NCI-H748 treated with DMSO at 0.1 percent for 48 hours (cell line): Measurements from ENCODE around the gene IRF4.

Experiments
- DNase-seq: peaks from one replicate; lab custom pipeline; 2025; lab: John Stamatoyannopoulos, UW

IRF4 gene

DNA sequence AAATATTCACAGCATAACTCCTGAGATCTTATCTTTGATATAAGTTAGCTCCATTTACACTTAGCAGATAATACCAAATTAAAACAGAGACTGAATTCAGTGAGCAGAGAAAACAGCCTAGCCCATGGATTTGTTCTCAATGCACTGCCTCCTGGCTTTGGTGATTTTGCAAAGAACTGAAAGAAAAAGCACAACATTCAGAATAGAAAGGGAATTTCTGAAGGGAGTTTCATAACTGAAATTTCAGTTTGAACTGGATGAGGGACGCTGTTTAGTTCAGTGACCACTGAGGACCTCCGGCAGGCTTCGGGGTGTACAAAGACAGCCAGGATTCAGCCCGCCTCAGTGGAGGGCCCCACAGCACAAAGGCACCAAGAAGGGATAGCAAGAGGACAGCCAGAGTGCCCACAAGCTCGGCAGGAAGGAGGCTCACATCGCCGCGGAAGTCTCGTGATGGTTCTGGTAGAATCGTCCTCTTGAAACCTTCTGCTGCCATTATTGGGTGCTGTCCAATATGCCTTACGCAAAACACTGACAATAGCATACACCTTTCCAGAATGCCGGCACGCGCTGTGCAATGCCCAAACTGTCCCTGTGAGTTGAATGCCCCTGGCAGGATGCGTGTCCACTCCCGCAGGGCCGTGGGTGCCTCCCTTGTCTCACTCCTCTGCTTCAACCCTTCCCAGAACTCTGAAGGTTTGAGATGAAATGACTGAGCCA lies 9.7 kb upstream of the IRF4 start:
- no peak for DNase-seq

DNA sequence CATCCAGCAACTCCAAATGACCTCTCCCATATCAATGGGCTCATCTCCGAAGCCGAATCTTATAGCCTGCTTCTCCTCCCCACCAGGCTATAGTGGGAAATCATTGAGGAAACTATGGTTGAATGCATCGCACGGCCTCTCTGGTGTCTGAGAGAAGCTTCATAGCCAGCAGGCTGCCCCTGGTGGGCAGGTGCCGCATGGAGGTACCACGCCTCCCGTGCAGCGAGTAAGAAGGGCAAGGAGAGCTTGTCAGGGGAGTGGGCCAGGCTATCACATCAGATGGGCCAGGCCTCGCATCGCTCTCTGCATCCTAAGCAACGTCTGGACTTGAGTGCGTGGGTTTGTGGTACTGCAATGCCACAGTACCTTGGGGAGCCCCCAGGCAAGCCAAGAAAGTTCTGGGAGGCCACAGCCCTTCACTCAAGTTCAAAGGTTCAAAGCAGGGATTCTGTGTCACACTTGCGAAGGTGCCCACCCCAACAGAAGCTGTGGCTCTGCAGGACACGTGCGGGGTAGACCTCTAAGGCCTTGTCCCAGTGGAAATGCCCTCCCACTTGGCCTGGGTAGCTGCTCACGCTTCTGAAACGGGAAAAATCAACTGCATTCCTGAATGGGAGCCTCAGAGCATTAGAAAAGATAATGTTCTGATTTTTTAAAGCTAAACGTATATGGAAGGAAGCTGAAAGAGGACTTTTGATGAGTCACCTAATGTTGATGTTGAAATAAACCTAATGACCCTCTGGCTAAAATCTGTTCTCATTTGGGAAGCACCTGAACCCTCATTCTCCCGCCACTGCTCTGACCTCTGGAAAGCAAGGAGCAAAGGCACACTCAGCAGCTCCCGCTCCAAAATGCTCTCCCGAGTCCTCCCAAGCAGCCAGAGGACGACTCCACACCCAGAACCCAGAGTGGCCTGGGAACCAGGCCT lies 8.4 kb upstream of the IRF4 start:
- no peak for DNase-seq

DNA sequence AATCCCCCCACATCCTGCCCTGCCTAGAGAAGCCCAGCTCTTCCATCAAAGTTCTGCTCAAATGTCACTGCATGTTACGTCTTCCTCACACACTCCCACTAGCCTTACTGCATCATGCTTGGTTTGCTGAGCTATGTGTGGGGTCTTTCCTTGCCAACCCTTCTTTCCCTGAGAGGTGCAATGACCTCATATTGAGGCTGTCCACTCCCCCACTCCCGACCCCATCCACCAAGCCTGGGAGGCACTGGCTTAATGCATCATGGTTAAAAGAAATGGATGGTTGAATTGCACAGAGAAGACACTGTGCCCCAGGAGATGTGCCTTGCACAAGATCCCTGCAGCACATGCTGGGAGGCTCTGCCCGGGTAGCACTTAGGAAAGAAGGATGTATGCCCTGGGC lies 7.7 kb upstream of the IRF4 start:
- DNase-seq = no peak

DNA sequence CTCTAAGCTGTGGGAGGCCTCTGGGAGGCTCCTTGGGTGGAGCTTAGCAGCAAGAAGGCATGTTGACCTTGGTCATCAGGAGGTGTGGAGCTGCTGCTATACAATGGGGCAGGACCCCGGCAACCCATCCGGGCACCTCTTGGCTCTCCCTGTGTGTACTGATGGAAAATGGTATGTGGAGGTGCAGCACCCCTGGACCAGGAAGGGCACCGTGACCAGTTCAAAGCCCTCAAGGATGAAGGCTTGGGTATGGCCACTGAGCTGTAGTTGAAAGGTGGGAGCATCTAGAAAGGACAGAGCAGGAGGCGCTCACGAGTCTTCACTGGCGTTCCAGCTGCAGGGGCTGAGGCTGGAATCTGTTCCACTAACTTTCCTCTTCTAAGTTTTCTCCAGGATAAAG lies 6.7 kb upstream of the IRF4 start:
- DNase-seq = no peak

DNA sequence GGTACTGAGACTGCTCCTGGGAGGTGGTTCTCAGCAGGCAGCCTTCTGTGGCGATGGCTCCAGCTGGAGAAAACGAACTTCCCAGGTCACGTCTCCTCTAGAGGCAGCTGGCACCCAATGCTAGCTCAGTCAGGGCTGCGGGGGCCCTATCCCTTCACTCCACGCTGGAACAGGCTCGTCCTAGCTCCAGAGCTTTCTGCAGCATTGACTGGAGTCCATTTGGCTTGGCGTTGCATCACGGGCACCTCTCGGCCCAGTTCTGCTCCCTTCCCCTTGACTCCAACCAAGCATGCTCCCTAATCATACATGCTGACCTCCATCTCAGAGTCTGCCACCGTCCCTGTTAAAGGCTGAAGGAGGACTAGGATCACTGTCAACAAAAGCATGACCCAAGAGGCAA lies 5.9 kb upstream of the IRF4 start:
- no peak for DNase-seq

DNA sequence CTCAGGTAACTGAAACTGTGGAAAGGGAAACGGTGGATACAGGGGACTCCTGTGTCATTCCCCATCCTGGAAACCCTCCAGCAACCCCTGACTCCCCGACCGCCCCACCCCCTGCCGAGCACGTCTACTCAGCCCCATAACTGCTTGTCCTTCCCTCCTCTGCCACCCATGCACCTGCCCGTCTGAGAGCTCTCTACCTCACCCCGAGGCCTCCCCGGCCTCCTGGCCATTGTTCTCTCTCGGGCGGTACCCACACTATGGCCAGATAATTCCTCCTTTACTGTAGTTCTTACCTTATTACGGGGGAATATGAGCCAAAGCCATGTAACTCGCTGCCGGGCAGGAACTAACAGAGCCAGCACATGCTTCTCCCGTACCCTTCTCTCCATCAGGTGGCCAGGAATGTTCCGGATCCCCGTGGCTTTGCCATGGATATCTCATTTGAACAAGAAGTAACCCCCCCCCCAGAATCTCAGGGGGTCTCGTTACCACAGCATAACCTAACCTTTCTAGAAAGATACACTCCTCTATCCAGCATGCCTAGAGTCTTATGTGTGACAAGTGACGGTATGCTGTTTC lies 4.8 kb upstream of the IRF4 start:
- no peak for DNase-seq

DNA sequence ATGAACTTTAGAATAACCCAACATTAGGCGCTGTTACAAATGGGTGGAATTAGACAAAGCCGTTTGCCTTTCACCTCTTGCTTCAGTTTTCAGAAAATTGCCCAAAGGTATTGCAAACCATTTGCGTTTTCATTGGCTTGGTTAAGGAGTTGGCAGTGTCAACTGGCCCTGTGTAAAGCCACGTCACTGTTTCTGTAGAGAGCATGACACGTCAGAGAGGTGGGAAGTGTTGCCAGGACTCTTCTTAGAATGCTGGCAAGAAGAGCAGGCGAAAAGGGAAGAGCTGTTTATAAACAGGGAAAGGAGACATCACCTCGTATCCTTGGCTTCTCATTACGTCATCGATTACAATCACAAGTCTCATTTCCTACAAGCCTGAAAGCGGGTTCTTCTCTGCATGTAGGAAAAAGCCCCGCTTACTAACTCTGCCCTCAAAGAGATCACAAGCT lies 4.2 kb upstream of the IRF4 start:
- DNase-seq = no peak

DNA sequence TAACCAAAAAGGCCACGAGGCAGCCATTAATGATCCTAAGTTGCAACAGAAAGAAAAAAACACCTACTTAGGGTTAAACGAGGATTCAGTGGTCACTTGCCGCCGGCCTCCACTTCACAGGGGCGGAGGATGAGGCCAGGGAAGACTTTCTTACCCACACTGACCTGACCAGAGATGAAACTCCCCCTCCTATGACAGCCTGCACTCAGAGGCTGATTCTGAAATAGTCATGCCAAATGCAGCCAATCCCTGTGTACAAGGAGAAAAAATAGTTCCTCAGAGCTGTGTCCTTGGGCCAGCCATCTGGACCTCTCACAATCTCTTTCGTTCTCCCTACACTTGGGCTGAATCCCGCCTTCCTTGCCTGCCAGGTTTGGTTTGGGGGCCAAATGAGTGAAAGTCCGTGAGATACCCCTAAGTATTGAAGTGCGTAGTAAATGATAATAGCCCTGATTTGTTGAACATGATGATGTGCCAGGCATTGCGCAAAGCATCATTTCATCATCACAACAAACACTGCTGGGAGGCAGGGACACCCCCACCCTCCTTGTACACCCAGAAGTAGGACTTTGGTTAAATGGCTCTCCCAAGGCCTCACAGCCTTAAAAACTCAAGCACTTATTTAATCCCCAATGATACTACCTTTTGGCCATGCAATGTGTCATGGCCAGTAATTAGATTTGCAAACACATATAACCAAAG lies 3.2 kb upstream of the IRF4 start:
- no peak for DNase-seq

DNA sequence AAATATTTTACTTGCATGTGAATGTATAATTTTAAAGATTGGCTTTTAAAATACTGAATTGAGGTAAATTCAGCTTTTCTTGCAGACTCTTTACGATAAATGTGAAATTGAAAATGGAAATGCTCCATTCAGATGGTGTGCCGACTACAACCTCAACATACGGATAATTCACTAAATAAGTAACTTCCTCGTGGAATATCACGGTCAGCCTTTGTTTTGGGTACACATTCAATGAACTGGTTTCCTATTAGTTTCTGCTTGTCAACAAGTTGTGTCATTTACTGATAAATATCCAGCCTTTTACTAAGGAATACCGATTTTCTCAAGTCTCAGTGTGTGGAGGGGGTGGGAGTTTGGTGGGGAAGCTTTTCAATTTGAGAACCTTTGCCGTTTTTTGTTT lies 2.4 kb upstream of the IRF4 start:
- DNase-seq = no peak

DNA sequence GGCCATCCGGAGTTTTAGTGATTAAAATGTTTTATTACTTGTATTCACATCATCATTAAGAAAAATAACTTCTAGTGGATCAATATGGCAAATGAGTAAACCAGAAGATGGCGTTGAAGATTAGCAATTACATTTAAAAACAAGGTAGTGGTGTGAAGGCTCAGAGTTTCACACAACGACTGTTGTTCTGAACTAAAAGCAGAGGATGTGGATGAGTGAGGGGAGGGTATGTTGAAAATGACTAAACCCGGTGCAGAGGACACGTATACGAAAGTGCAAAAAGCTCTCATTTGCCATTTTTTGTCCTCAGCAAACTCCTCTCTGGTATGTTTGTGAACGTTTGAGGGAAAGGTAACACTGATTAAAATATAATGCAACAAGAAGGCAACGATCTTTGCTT lies 1.9 kb upstream of the IRF4 start:
- DNase-seq = no peak

DNA sequence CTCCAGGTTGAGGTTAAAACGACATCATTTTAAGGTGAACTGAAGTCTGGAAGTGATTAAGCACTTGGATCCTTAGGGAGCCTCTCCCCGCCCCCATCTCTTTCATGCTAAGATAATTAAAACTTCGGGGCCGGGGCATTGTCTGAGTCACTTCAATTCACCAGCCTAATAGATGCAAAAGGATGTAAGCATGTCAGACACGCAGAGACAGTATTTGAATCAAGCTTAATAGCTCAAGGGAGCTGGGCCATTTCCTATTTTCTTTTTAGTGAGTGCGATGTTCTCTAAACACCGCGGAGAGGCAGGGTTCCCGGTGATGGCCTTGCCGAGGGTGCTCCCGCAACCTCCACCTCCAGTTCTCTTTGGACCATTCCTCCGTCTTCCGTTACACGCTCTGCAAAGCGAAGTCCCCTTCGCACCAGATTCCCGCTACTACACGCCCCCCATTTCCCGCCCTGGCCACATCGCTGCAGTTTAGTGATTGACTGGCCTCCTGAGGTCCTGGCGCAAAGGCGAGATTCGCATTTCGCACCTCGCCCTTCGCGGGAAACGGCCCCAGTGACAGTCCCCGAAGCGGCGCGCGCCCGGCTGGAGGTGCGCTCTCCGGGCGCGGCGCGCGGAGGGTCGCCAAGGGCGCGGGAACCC lies 516 bp upstream of the IRF4 start:
- DNase-seq = no peak

DNA sequence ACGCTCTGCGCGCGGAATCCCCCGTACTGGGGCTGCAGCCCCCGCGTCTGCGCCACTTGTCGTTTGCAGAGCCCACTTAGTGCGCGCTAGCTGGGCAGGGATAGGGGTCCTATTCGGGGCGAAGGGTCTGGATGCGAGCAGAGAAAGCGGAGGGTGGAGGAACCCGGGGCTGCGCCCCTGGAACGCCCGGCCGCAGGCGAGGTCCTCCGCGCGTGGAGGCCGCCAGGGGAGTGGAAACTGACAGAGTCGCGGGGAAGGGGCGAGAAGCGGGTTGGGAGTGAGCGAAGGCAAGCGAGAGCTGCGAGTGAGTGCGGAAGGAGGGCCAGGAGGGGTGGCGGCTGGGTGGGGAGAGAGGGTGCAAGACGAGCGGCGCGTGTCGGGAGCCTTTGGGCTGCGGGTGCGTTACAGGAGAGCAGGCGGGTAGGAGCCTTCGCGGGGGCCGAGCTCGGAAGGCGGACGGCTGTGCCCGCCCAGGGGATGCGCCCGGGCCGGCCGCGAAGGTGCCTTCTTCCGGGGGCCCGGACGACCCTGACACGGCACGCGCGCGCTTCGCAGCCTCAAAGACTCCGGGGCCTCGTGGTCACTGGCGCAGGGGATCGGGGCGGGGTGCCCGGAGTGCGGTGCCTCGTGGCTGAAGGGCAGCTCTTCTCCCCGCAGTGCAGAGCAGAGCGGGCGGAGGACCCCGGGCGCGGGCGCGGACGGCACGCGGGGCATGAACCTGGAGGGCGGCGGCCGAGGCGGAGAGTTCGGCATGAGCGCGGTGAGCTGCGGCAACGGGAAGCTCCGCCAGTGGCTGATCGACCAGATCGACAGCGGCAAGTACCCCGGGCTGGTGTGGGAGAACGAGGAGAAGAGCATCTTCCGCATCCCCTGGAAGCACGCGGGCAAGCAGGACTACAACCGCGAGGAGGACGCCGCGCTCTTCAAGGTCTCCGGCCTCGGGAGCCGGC lies 1.2 kb downstream of the IRF4 start:
- DNase-seq = no peak

DNA sequence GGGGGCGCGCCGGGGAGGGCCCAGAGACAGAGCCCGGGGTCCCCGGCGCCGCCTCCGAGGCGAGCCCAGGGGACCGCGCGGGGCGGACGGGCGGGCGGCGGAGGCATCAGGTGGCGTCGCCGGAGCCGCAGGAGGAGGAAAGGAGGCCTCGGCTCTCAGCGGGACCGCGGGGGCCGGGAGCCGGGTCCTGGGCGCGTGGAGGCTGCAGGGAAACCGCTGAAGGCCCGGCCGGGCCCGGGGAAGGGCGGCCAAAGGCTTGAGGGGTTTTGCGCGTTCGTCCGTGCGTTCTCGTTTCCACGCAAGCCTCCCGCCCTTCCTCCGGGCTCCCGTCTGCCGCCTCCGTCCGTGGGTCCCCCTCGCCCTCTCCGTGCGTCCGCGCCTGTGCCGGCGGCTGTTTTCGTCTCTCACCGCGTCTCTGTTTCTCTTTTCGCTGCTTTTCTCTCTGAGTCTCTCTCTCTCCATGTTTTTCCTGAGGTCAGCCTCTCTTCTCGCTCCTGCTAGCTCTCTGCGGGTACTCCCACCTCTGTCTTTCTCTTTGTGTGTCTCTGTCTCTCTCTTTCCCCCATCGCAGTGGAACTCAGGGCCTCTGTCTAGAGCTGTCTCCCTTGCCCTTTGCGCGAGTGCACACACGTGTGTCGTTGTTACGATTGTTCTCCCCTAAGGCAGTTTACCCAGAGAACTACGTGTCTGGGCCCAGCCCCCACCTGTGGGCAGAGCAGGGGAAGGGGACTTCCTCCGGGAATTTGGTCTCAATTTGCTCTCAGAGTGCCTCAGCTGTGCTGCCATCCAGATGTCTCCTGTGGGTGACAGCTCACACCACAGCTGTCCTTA lies 2.1 kb downstream of the IRF4 start:
- no peak for DNase-seq

DNA sequence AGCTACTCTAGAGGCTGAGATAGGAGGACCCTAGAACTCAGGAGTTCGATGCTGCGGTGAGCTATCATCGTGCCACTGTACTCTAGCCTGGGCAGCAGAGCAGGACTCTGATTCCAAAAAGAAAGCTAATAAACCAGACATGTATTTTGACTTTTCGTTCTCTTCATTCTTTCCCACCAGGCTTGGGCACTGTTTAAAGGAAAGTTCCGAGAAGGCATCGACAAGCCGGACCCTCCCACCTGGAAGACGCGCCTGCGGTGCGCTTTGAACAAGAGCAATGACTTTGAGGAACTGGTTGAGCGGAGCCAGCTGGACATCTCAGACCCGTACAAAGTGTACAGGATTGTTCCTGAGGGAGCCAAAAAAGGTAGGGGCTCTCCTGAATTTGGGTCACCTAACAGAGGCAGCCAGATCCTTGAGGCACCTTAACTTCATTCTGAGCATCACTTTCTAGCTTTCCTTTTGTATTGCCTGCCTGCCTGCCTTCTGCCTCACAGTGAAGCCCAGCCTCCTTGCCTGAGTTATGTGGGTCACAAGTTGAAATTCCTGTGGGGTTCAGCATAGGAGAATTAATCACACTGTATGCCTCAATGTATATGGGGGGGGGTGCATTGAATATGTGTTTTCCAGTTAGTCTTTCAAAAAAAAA lies 3.2 kb downstream of the IRF4 start:
- DNase-seq = no peak

DNA sequence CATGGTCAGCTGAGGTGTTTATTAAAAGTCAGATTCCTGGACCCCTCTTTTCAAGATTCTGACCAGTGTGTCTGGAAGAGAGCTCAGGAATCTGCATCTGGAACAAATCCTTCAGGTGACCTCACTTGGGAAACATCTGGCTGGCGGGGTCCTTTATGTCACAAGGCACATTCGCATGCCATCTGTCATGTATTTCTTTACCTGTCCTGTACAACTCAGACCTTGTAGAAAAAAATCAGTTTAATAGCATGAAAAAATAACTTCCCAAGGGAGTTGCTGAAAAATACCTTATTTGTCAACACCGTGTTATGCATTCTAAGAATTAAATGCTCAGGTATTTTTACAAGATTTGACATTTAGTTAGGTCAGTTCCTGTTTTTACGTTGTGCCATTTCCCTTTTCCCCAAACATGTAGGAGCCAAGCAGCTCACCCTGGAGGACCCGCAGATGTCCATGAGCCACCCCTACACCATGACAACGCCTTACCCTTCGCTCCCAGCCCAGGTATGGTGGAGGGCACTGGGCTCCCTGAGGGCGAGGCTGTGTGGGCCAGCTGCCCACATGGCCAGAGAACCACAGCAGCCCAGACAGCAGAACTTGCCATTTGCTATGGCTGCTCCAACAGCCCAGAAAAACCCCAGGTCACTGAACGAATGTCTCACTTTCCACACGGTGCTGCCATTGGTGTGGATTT lies 4.0 kb downstream of the IRF4 start:
- no peak for DNase-seq

DNA sequence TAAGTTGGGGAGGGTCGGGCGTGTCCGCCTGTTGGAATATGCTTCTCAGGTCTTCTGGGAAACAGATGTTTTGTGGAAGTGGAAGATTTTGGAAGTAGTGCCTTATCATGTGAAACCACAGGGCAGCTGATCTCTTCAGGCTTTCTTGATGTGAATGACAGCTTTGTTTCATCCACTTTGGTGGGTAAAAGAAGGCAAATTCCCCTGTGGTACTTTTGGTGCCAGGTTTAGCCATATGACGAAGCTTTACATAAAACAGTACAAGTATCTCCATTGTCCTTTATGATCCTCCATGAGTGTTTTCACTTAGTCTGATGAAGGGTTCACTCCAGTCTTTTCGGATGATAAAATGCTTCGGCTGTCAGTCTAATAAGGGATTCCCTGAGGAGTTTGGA lies 4.6 kb downstream of the IRF4 start:
- no peak for DNase-seq

DNA sequence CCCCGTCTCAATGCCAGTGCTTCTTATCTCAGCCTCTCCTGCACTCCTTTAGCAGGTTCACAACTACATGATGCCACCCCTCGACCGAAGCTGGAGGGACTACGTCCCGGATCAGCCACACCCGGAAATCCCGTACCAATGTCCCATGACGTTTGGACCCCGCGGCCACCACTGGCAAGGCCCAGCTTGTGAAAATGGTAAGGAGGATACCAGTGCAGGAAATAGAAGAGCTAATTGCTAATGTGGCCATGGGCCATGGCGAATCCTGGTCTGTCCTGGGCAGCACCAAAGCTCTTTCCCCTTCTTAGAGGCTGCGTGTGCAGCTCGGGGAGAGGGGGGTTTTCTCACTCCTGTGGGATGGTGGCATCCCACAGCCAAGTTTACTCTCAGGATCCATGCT lies 5.5 kb downstream of the IRF4 start:
- DNase-seq = no peak

DNA sequence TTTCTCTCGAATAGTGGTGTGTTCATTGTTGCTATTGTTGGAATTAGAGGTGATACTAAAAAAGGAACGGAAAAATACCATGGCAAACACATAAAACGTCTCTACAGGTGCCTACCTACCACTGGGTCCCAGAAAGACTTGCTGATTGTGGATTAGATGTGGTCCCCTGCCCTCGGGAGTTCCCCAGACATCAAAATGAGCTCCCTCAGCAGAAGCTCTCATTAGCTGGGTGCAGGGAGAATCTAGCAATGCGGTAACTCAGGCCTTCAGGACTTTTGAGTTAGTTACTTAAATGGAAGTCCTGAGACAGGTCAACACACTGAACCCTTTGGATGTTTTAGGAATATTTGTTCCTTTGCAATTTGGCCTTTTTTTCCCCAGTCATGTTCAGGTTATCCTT lies 6.1 kb downstream of the IRF4 start:
- no peak for DNase-seq

DNA sequence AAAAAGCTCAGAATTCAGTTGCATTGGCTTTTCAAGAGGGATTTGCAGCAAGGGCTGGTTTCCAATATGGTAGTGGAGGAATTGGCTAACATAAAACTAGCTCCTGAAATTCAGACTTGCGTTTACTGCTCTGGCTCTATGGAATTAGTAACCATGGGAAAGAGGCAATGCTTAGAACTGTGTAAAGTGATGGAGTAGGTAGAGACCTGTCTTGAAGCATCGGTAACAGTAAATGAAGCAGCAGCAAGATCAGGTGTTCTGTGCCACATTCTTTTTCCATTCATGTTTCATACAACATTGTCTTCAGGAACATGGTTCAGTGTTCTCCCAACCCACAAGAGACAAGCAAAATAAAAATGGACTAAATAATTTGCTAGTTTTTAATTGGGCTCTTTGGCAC lies 6.5 kb downstream of the IRF4 start:
- DNase-seq = no peak
